Measurements from ENCODE around the gene DBT.

DBT gene

DNA sequence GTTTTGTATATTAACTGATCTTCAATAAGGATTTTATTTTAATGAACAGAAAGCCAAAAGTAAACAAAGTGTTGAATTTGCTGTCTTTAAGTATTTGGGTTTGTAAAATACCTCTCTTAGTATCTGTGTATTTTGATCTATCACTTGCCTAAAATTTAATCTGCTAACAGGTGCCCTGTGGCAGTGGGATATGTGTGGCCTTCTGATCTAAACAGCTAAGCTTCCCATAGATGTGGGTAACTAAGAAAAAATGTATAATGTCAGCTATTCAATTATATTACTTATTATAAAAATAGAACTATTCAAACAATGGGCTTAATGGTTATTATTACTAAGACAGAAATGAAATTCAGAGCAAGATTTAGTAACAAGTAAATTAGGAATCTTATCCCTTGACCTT lies 86.8 kb downstream of the DBT start:
- Histone ChIP-seq H4K8ac (ENCODE audit: low read depth, low read length) (no peak overlapping the region), H3K79me1 (ENCODE audit: low read length) (no peaks in the 10 kb centered on the region), H3K4me3 (ENCODE audit: low read depth, low read length) (no peak overlapping the region), H2AK5ac (ENCODE audit: low read length) (no peak overlapping the region), H3K4me2 (ENCODE audit: low read length) (no peak overlapping the region), H2BK12ac (ENCODE audit: low read length) (no peak overlapping the region), H3K14ac (ENCODE audit: low read length) (no peak overlapping the region), H3K27me3 (ENCODE audit: insufficient read depth, low read length) (no peaks in the 10 kb centered on the region), H3K9ac (ENCODE audit: low read length) (no peak overlapping the region), H2BK5ac (ENCODE audit: low read depth, low read length, poor library complexity) (no peak overlapping the region), H3K4ac (ENCODE audit: low read depth, low read length) (no peak overlapping the region), H4K91ac (ENCODE audit: low read depth, low read length) (no peak overlapping the region), H3K18ac (ENCODE audit: low read length) (no peak overlapping the region), H3K79me2 (ENCODE audit: control insufficient read depth, insufficient read depth, low read length, poor library complexity) (no peaks in the 10 kb centered on the region), H3K9me3 (ENCODE audit: insufficient read depth, low read depth, low read length) (no peaks in the 10 kb centered on the region), H3K23ac (ENCODE audit: low read length) (no peak overlapping the region), H4K12ac (ENCODE audit: low read depth, low read length) (no peak overlapping the region), H3K27ac (ENCODE audit: low read depth, low read length) (no peak overlapping the region), H2BK120ac (ENCODE audit: insufficient read depth, low read length, poor library complexity) (no peak overlapping the region), H3K4me1 (ENCODE audit: control insufficient read depth in 1 of 2, insufficient read depth in 2 of 2, low read length in 2 of 2) (no peaks in the 10 kb centered on the region), H3K36me3 (ENCODE audit: control insufficient read depth in 1 of 2, insufficient read depth in 2 of 2, low read length in 2 of 2) (peaks cover 0 to 2% of the 10 kb centered on the region in 2 experiments), H2AFZ (ENCODE audit: insufficient read depth, low read length, poor library complexity) (no peak overlapping the region)
- DNase-seq = no peak

DNA sequence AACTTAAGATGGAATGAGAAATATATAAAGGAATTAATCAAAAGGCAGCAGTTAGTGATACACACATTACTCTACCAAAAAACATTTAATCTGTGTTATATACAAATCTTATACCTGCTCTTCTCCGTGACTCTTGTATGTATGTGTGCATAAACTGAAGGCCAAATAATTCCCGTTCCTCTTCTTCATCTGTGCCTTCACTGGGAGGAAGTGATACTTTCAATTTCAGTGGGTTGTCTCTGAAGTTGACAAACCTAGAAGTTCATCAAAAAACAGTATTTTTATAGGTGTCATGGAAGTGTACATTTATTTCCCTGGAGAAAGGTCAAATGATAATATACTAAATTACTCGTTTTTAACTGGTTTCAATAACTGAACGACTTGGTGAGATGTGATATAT lies 97.4 kb downstream of the DBT start:
- Histone ChIP-seq H2BK120ac (ENCODE audit: insufficient read depth, low read length, poor library complexity) (no peak overlapping the region), H4K8ac (ENCODE audit: low read depth, low read length) (no peak overlapping the region), H2AFZ (ENCODE audit: insufficient read depth, low read length, poor library complexity) (no peak overlapping the region), H2BK5ac (ENCODE audit: low read depth, low read length, poor library complexity) (no peak overlapping the region), H3K9ac (ENCODE audit: low read length) (no peak overlapping the region), H3K79me1 (ENCODE audit: low read length) (no peaks in the 10 kb centered on the region), H3K79me2 (ENCODE audit: control insufficient read depth, insufficient read depth, low read length, poor library complexity) (no peaks in the 10 kb centered on the region), H3K27ac (ENCODE audit: low read depth, low read length) (no peak overlapping the region), H2BK12ac (ENCODE audit: low read length) (no peak overlapping the region), H4K12ac (ENCODE audit: low read depth, low read length) (no peak overlapping the region), H3K14ac (ENCODE audit: low read length) (no peak overlapping the region), H3K4me3 (ENCODE audit: low read depth, low read length) (no peak overlapping the region), H4K91ac (ENCODE audit: low read depth, low read length) (no peak overlapping the region), H2AK5ac (ENCODE audit: low read length) (no peak overlapping the region), H3K4me1 (ENCODE audit: control insufficient read depth in 1 of 2, insufficient read depth in 2 of 2, low read length in 2 of 2) (no peaks in the 10 kb centered on the region), H3K4ac (ENCODE audit: low read depth, low read length) (no peak overlapping the region), H3K18ac (ENCODE audit: low read length) (no peak overlapping the region), H3K4me2 (ENCODE audit: low read length) (no peak overlapping the region), H3K36me3 (ENCODE audit: control insufficient read depth in 1 of 2, insufficient read depth in 2 of 2, low read length in 2 of 2) (peaks cover 0 to 2% of the 10 kb centered on the region in 2 experiments), H3K9me3 (ENCODE audit: insufficient read depth, low read depth, low read length) (no peaks in the 10 kb centered on the region), H3K27me3 (ENCODE audit: insufficient read depth, low read length) (no peaks in the 10 kb centered on the region), H3K23ac (ENCODE audit: low read length) (no peak overlapping the region)
- DNase-seq = no peak
- no CpG with 5 or more reads among the region's 4 CpGs for WGBS (ENCODE audit: extremely low coverage, insufficient coverage, insufficient read length)

DNA sequence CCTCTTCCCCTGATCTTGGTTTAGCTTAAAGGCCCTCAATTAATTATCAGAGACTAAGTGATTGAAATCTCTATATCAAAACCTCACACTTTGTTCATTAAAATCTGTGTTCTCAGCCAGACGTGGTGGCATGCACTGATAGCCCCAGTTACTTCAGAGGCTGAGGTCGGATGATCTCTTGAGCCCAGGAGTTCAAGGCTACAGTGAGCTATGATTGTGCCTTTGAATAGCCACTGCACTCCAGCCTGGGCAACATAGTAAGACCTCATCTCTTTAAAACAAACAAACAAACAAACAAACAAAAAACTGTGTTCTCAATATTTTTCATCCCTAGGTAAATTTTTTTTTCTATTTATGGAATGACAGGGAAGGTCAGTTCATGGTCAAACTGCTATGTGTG lies 98.0 kb downstream of the DBT start:
- H2AFZ ChIP-seq (ENCODE audit: insufficient read depth, low read length, poor library complexity) = no peak overlapping the region
- no peaks in the 10 kb centered on the region for H3K79me1 ChIP-seq (ENCODE audit: low read length)
- no peak overlapping the region for H2BK5ac ChIP-seq (ENCODE audit: low read depth, low read length, poor library complexity)
- DNase-seq = no peak
- no peak overlapping the region for H4K91ac ChIP-seq (ENCODE audit: low read depth, low read length)
- H3K4me3 ChIP-seq (ENCODE audit: low read depth, low read length) = no peak overlapping the region
- H3K9me3 ChIP-seq (ENCODE audit: insufficient read depth, low read depth, low read length) = no peaks in the 10 kb centered on the region
- WGBS (ENCODE audit: extremely low coverage, insufficient coverage, insufficient read length) = no CpG with 5 or more reads among the region's 2 CpGs
- H3K4ac ChIP-seq (ENCODE audit: low read depth, low read length) = no peak overlapping the region
- H3K18ac ChIP-seq (ENCODE audit: low read length) = no peak overlapping the region
- no peak overlapping the region for H3K14ac ChIP-seq (ENCODE audit: low read length)
- no peak overlapping the region for H2BK120ac ChIP-seq (ENCODE audit: insufficient read depth, low read length, poor library complexity)
- H3K4me1 ChIP-seq (ENCODE audit: control insufficient read depth in 1 of 2, insufficient read depth in 2 of 2, low read length in 2 of 2) = no peaks in the 10 kb centered on the region
- no peak overlapping the region for H3K9ac ChIP-seq (ENCODE audit: low read length)
- H2AK5ac ChIP-seq (ENCODE audit: low read length) = no peak overlapping the region
- no peak overlapping the region for H4K8ac ChIP-seq (ENCODE audit: low read depth, low read length)
- H2BK12ac ChIP-seq (ENCODE audit: low read length) = no peak overlapping the region
- H4K12ac ChIP-seq (ENCODE audit: low read depth, low read length) = no peak overlapping the region
- H3K27ac ChIP-seq (ENCODE audit: low read depth, low read length) = no peak overlapping the region
- peaks cover 0 to 2% of the 10 kb centered on the region in 2 experiments for H3K36me3 ChIP-seq (ENCODE audit: control insufficient read depth in 1 of 2, insufficient read depth in 2 of 2, low read length in 2 of 2)
- no peak overlapping the region for H3K4me2 ChIP-seq (ENCODE audit: low read length)
- no peaks in the 10 kb centered on the region for H3K79me2 ChIP-seq (ENCODE audit: control insufficient read depth, insufficient read depth, low read length, poor library complexity)
- no peak overlapping the region for H3K23ac ChIP-seq (ENCODE audit: low read length)
- no peaks in the 10 kb centered on the region for H3K27me3 ChIP-seq (ENCODE audit: insufficient read depth, low read length)

DNA sequence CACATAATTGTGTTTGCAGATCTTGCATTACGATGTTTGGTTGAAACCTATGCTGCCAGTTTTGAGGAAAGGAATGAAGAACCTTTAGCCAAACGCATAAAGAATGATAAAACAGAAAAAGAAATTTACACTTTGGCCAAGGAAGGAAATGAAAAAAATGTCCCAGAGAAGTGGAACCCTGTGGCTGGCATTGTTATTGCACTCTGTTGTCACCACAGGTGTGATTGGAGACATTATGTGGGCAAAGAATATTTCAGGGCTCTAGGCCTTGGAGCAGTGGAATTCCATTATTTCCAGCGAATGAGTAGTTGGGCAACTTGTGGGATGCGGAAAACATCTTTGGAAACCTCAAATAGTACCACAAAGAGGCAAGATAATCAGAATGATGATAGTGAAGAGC lies 101.8 kb downstream of the DBT start:
- H4K91ac ChIP-seq (ENCODE audit: low read depth, low read length) = no peak overlapping the region
- H2AK5ac ChIP-seq (ENCODE audit: low read length) = no peak overlapping the region
- H3K79me2 ChIP-seq (ENCODE audit: control insufficient read depth, insufficient read depth, low read length, poor library complexity) = no peaks in the 10 kb centered on the region
- no peak overlapping the region for H4K8ac ChIP-seq (ENCODE audit: low read depth, low read length)
- H3K4me3 ChIP-seq (ENCODE audit: low read depth, low read length) = no peak overlapping the region
- H3K4ac ChIP-seq (ENCODE audit: low read depth, low read length) = no peak overlapping the region
- H3K27me3 ChIP-seq (ENCODE audit: insufficient read depth, low read length) = no peaks in the 10 kb centered on the region
- no peak for DNase-seq
- H3K23ac ChIP-seq (ENCODE audit: low read length) = no peak overlapping the region
- H3K4me1 ChIP-seq (ENCODE audit: control insufficient read depth in 1 of 2, insufficient read depth in 2 of 2, low read length in 2 of 2) = no peaks in the 10 kb centered on the region
- no peak overlapping the region for H4K12ac ChIP-seq (ENCODE audit: low read depth, low read length)
- H2BK120ac ChIP-seq (ENCODE audit: insufficient read depth, low read length, poor library complexity) = no peak overlapping the region
- no peak overlapping the region for H3K27ac ChIP-seq (ENCODE audit: low read depth, low read length)
- no CpG with 5 or more reads among the region's 4 CpGs for WGBS (ENCODE audit: extremely low coverage, insufficient coverage, insufficient read length)
- H2AFZ ChIP-seq (ENCODE audit: insufficient read depth, low read length, poor library complexity) = no peak overlapping the region
- peaks cover 4 to 9% of the 10 kb centered on the region in 2 experiments for H3K36me3 ChIP-seq (ENCODE audit: control insufficient read depth in 1 of 2, insufficient read depth in 2 of 2, low read length in 2 of 2)
- no peaks in the 10 kb centered on the region for H3K79me1 ChIP-seq (ENCODE audit: low read length)
- no peak overlapping the region for H3K9ac ChIP-seq (ENCODE audit: low read length)
- H3K9me3 ChIP-seq (ENCODE audit: insufficient read depth, low read depth, low read length) = no peaks in the 10 kb centered on the region
- no peak overlapping the region for H3K4me2 ChIP-seq (ENCODE audit: low read length)
- no peak overlapping the region for H2BK5ac ChIP-seq (ENCODE audit: low read depth, low read length, poor library complexity)
- no peak overlapping the region for H2BK12ac ChIP-seq (ENCODE audit: low read length)
- H3K18ac ChIP-seq (ENCODE audit: low read length) = no peak overlapping the region
- H3K14ac ChIP-seq (ENCODE audit: low read length) = no peak overlapping the region
